ENCODE data around the gene LSM7. TPM values are rescaled to one million over a fixed set of nuclear protein-coding genes. Genes with fewer than 3 reads are reported as not detected.

LSM7 gene
- total and polyA plus RNA-seq, 5 donors from 2014 or later, result 83.9 to 187 (median 162) TPM

- Mint-ChIP-seq H3K9me3 (peaks cover 0 to 4% (median 0%) of the 10 kb centered on the region in 7 donors), H3K36me3 (peaks cover 7% of the 10 kb centered on the region)
Observed at GRCh38 chr19:2320939-2321338, 7.4 kb downstream of the LSM7 start.

GRCh38 chr19:2320049-2320448, 8.3 kb downstream of the LSM7 start:
- ATAC-seq (ENCODE audit: low read depth in 2 of 2) (no peak), DNase-seq (no peak)
- Mint-ChIP-seq H3K4me3 (no peak overlapping the region), H3K27ac (no peak overlapping the region), H3K27me3 (peaks cover 1% of the 10 kb centered on the region), H3K4me1 (peaks cover 0 to 5% (median 0%) of the 10 kb centered on the region in 4 donors), H3K9me3 (peaks cover under 1 to 8% (median 4%) of the 10 kb centered on the region in 7 donors), H3K36me3 (peaks cover 3% of the 10 kb centered on the region)
- Histone ChIP-seq H3K4me1 (ENCODE audit: control insufficient read depth, insufficient read depth, low read length, poor library complexity, severe bottlenecking) (no peaks in the 10 kb centered on the region), H3K4me3 (ENCODE audit: low read depth, low read length) (no peak overlapping the region), H3K36me3 (ENCODE audit: control insufficient read depth, insufficient read depth, low read length) (peaks cover 8% of the 10 kb centered on the region), H3K27me3 (ENCODE audit: control insufficient read depth, insufficient read depth, low read length) (no peaks in the 10 kb centered on the region), H3K9me3 (ENCODE audit: control insufficient read depth in 2 of 2, low read length in 2 of 2) (peaks cover 6 to 8% of the 10 kb centered on the region in 2 experiments), H3K27ac (ENCODE audit: insufficient read depth, low read length, poor library complexity, severe bottlenecking) (no peak overlapping the region)

More at GRCh38 chr19:2320939-2321338, 7.4 kb downstream of the LSM7 start:
- no peaks in the 10 kb centered on the region for H3K27me3 ChIP-seq (ENCODE audit: control insufficient read depth, insufficient read depth, low read length)
- Mint-ChIP-seq H3K27ac (no peak overlapping the region), H3K27me3 (no peaks in the 10 kb centered on the region), H3K4me3 (no peak overlapping the region), H3K4me1 (peaks cover 0 to 8% (median 3%) of the 10 kb centered on the region in 4 donors)
- H3K27ac ChIP-seq (ENCODE audit: insufficient read depth, low read length, poor library complexity, severe bottlenecking), result no peak overlapping the region
- no peak overlapping the region for H3K4me3 ChIP-seq (ENCODE audit: low read depth, low read length)
- DNase-seq (no peak), ATAC-seq (ENCODE audit: low read depth in 2 of 2) (no peak)
- peaks cover 8% of the 10 kb centered on the region for H3K36me3 ChIP-seq (ENCODE audit: control insufficient read depth, insufficient read depth, low read length)
- no peaks in the 10 kb centered on the region for H3K4me1 ChIP-seq (ENCODE audit: control insufficient read depth, insufficient read depth, low read length, poor library complexity, severe bottlenecking)
- H3K9me3 ChIP-seq (ENCODE audit: control insufficient read depth in 2 of 2, low read length in 2 of 2), result no peaks in the 10 kb centered on the region

GRCh38 chr19:2319551-2319950, 8.8 kb downstream of the LSM7 start:
- H3K9me3 ChIP-seq (ENCODE audit: control insufficient read depth in 2 of 2, low read length in 2 of 2), result peaks cover 9 to 13% of the 10 kb centered on the region in 2 experiments
- DNase-seq, result no peak
- Mint-ChIP-seq H3K27ac (no peak overlapping the region), H3K4me3 (no peak overlapping the region), H3K36me3 (peaks cover 6% of the 10 kb centered on the region), H3K4me1 (peaks cover 0 to 5% (median 0%) of the 10 kb centered on the region in 4 donors), H3K27me3 (peaks cover 6% of the 10 kb centered on the region), H3K9me3 (peaks cover 4 to 12% (median 7%) of the 10 kb centered on the region in 7 donors)
- no peaks in the 10 kb centered on the region for H3K4me1 ChIP-seq (ENCODE audit: control insufficient read depth, insufficient read depth, low read length, poor library complexity, severe bottlenecking)
- ATAC-seq (ENCODE audit: low read depth in 2 of 2), result no peak
- H3K4me3 ChIP-seq (ENCODE audit: low read depth, low read length), result no peak overlapping the region
- H3K27me3 ChIP-seq (ENCODE audit: control insufficient read depth, insufficient read depth, low read length), result peaks cover 3% of the 10 kb centered on the region
- no peak overlapping the region for H3K27ac ChIP-seq (ENCODE audit: insufficient read depth, low read length, poor library complexity, severe bottlenecking)
- H3K36me3 ChIP-seq (ENCODE audit: control insufficient read depth, insufficient read depth, low read length), result peaks cover 5% of the 10 kb centered on the region

- H3K4me3 Mint-ChIP-seq, result peak overlapping the region in 1 of 4 donors; percentile 13
- H3K36me3 ChIP-seq (ENCODE audit: control insufficient read depth, insufficient read depth, low read length), result peaks cover 3% of the 10 kb centered on the region
- H3K4me3 ChIP-seq (ENCODE audit: low read depth, low read length), result no peak overlapping the region
- DNase-seq (no peak), ATAC-seq (ENCODE audit: low read depth in 2 of 2) (no peak)
- no peaks in the 10 kb centered on the region for H3K4me1 ChIP-seq (ENCODE audit: control insufficient read depth, insufficient read depth, low read length, poor library complexity, severe bottlenecking)
- peaks cover 0 to 5% (median 0%) of the 10 kb centered on the region in 4 donors for H3K4me1 Mint-ChIP-seq
- H3K9me3 Mint-ChIP-seq, result peaks cover 4 to 15% (median 7%) of the 10 kb centered on the region in 7 donors
- peaks cover 9 to 15% of the 10 kb centered on the region in 2 experiments for H3K9me3 ChIP-seq (ENCODE audit: control insufficient read depth in 2 of 2, low read length in 2 of 2)
- no peak overlapping the region for H3K27ac ChIP-seq (ENCODE audit: insufficient read depth, low read length, poor library complexity, severe bottlenecking)
- H3K36me3 Mint-ChIP-seq, result peaks cover 4% of the 10 kb centered on the region
- peaks cover 7% of the 10 kb centered on the region for H3K27me3 ChIP-seq (ENCODE audit: control insufficient read depth, insufficient read depth, low read length)
- no peak overlapping the region for H3K27ac Mint-ChIP-seq
- H3K27me3 Mint-ChIP-seq, result peaks cover 13% of the 10 kb centered on the region
Observed at GRCh38 chr19:2318923-2319322, 9.5 kb downstream of the LSM7 start.

- peaks cover 3% of the 10 kb centered on the region for H3K36me3 ChIP-seq (ENCODE audit: control insufficient read depth, insufficient read depth, low read length)
- Mint-ChIP-seq H3K27me3 (peaks cover 24% of the 10 kb centered on the region), H3K9me3 (peaks cover 4 to 15% (median 7%) of the 10 kb centered on the region in 7 donors), H3K4me3 (no peak overlapping the region), H3K27ac (no peak overlapping the region), H3K4me1 (peaks cover 0 to 5% (median 0%) of the 10 kb centered on the region in 4 donors), H3K36me3 (peaks cover 4% of the 10 kb centered on the region)
- H3K9me3 ChIP-seq (ENCODE audit: control insufficient read depth in 2 of 2, low read length in 2 of 2), result peaks cover 9 to 15% of the 10 kb centered on the region in 2 experiments
- H3K4me1 ChIP-seq (ENCODE audit: control insufficient read depth, insufficient read depth, low read length, poor library complexity, severe bottlenecking), result no peaks in the 10 kb centered on the region
- no peak for ATAC-seq (ENCODE audit: low read depth in 2 of 2)
- H3K4me3 ChIP-seq (ENCODE audit: low read depth, low read length), result no peak overlapping the region
- peaks cover 7% of the 10 kb centered on the region for H3K27me3 ChIP-seq (ENCODE audit: control insufficient read depth, insufficient read depth, low read length)
- H3K27ac ChIP-seq (ENCODE audit: insufficient read depth, low read length, poor library complexity, severe bottlenecking), result no peak overlapping the region
- no peak for DNase-seq
Observed at GRCh38 chr19:2317756-2318155, 10.6 kb downstream of the LSM7 start.

- DNase-seq (no peak), ATAC-seq (ENCODE audit: low read depth in 2 of 2) (no peak)
- no peak overlapping the region for H3K4me3 ChIP-seq (ENCODE audit: low read depth, low read length)
- peaks cover 7% of the 10 kb centered on the region for H3K27me3 ChIP-seq (ENCODE audit: control insufficient read depth, insufficient read depth, low read length)
- no peak overlapping the region for H3K27ac ChIP-seq (ENCODE audit: insufficient read depth, low read length, poor library complexity, severe bottlenecking)
- H3K9me3 Mint-ChIP-seq, result peaks cover 4 to 15% (median 7%) of the 10 kb centered on the region in 7 donors
- peaks cover 9 to 15% of the 10 kb centered on the region in 2 experiments for H3K9me3 ChIP-seq (ENCODE audit: control insufficient read depth in 2 of 2, low read length in 2 of 2)
- peaks cover 3% of the 10 kb centered on the region for H3K36me3 ChIP-seq (ENCODE audit: control insufficient read depth, insufficient read depth, low read length)
- no peak overlapping the region for H3K4me3 Mint-ChIP-seq
- no peaks in the 10 kb centered on the region for H3K4me1 ChIP-seq (ENCODE audit: control insufficient read depth, insufficient read depth, low read length, poor library complexity, severe bottlenecking)
- no peak overlapping the region for H3K27ac Mint-ChIP-seq
- peaks cover 0 to 5% (median 0%) of the 10 kb centered on the region in 4 donors for H3K4me1 Mint-ChIP-seq
- H3K36me3 Mint-ChIP-seq, result peaks cover 4% of the 10 kb centered on the region
- peaks cover 26% of the 10 kb centered on the region for H3K27me3 Mint-ChIP-seq
Observed at GRCh38 chr19:2317300-2317699, 11.1 kb downstream of the LSM7 start.

- Mint-ChIP-seq H3K4me1 (peaks cover 0 to 5% (median 0%) of the 10 kb centered on the region in 4 donors), H3K27me3 (peaks cover 33% of the 10 kb centered on the region), H3K4me3 (no peak overlapping the region), H3K9me3 (peaks cover 4 to 15% (median 7%) of the 10 kb centered on the region in 7 donors), H3K36me3 (peaks cover 4% of the 10 kb centered on the region), H3K27ac (peak overlapping the region in 1 of 3 donors; percentile 17)
- no peak overlapping the region for H3K27ac ChIP-seq (ENCODE audit: insufficient read depth, low read length, poor library complexity, severe bottlenecking)
- H3K9me3 ChIP-seq (ENCODE audit: control insufficient read depth in 2 of 2, low read length in 2 of 2), result peaks cover 9 to 15% of the 10 kb centered on the region in 2 experiments
- H3K36me3 ChIP-seq (ENCODE audit: control insufficient read depth, insufficient read depth, low read length), result no peaks in the 10 kb centered on the region
- peaks cover 7% of the 10 kb centered on the region for H3K27me3 ChIP-seq (ENCODE audit: control insufficient read depth, insufficient read depth, low read length)
- ATAC-seq (ENCODE audit: low read depth in 2 of 2) (peak; percentile 46 to 54), DNase-seq (peak in 1 of 3 donors; percentile 39)
- H3K4me3 ChIP-seq (ENCODE audit: low read depth, low read length), result no peak overlapping the region
- H3K4me1 ChIP-seq (ENCODE audit: control insufficient read depth, insufficient read depth, low read length, poor library complexity, severe bottlenecking), result no peaks in the 10 kb centered on the region
Observed at GRCh38 chr19:2315818-2316353, 12.5 kb downstream of the LSM7 start.

All from CD4-positive, CD25-positive, alpha-beta regulatory T cell (primary cell).